ENCODE measurements around the gene CRTC3. TPM values are rescaled to one million over a fixed set of nuclear protein-coding genes. Genes with fewer than 3 reads are reported as not detected.

CRTC3 gene
- total and polyA plus RNA-seq, 2 of the 13 experiments (the other 11 are each of a cell fraction or from before 2014, with no cell fraction given) = 8.4 to 11.8 TPM

DNA sequence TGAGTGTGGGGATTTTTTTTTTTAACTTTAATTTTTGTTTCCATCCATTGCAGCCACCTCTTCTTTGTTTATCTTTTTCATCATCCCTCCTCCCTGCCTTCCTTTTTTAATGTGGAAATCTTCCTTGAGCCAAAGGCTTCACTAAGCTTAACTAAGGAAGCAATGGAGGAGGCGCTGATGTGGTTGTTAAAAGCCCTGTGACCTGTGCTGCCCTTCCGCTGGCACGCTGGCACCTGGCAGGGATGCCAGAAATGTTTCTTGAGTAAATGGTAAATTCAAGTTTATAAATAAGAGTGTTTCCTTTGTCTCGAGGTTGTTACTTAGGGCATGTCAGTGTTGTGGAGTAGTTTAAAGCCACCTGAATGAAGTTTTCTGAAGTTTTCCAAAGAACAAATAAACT lies 69.4 kb downstream of the CRTC3 start (continued):
- no peak for TF ChIP-seq ZNF670 (CRISPR knock-in tag; IDR thresholded peaks at IDR 0.05; ENCODE audit: borderline replicate concordance)
- no peak for TF ChIP-seq ZNF703 (CRISPR knock-in tag; IDR thresholded peaks at IDR 0.05; ENCODE audit: borderline replicate concordance)
- no peak for TF ChIP-seq HMGA1 (CRISPR knock-in tag; conservative IDR thresholded peaks at IDR 0.05)

GRCh38 chr15:90599644-90600043 lies 69.9 kb downstream of the CRTC3 start:
- no peak overlapping the region for H2AFZ ChIP-seq (ENCODE audit: low read length)
- no peak for TF ChIP-seq XRCC5 (optimal IDR thresholded peaks at IDR 0.05; ENCODE audit: low read length)
- no peak for TF ChIP-seq ZNF484 (CRISPR knock-in tag; IDR thresholded peaks at IDR 0.05; ENCODE audit: borderline replicate concordance, low read depth)
- TF ChIP-seq PHF20 (CRISPR knock-in tag; IDR thresholded peaks at IDR 0.05) = no peak
- TF ChIP-seq, protein P1, sequence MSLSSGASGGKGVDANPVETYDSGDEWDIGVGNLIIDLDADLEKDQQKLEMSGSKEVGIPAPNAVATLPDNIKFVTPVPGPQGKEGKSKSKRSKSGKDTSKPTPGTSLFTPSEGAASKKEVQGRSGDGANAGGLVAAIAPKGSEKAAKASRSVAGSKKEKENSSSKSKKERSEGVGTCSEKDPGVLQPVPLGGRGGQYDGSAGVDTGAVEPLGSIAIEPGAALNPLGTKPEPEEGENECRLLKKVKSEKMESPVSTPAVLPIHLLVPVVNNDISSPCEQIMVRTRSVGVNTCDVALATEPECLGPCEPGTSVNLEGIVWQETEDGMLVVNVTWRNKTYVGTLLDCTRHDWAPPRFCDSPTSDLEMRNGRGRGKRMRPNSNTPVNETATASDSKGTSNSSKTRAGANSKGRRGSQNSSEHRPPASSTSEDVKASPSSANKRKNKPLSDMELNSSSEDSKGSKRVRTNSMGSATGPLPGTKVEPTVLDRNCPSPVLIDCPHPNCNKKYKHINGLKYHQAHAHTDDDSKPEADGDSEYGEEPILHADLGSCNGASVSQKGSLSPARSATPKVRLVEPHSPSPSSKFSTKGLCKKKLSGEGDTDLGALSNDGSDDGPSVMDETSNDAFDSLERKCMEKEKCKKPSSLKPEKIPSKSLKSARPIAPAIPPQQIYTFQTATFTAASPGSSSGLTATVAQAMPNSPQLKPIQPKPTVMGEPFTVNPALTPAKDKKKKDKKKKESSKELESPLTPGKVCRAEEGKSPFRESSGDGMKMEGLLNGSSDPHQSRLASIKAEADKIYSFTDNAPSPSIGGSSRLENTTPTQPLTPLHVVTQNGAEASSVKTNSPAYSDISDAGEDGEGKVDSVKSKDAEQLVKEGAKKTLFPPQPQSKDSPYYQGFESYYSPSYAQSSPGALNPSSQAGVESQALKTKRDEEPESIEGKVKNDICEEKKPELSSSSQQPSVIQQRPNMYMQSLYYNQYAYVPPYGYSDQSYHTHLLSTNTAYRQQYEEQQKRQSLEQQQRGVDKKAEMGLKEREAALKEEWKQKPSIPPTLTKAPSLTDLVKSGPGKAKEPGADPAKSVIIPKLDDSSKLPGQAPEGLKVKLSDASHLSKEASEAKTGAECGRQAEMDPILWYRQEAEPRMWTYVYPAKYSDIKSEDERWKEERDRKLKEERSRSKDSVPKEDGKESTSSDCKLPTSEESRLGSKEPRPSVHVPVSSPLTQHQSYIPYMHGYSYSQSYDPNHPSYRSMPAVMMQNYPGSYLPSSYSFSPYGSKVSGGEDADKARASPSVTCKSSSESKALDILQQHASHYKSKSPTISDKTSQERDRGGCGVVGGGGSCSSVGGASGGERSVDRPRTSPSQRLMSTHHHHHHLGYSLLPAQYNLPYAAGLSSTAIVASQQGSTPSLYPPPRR (CRISPR knock-in tag; IDR thresholded peaks at IDR 0.05; ENCODE audit: borderline replicate concordance) = no peak
- TF ChIP-seq ZNF660 (CRISPR knock-in tag; IDR thresholded peaks at IDR 0.05; ENCODE audit: borderline replicate concordance, low read depth) = no peak
- H3K27ac ChIP-seq (ENCODE audit: extremely low read length, insufficient read depth, low read length) = no peak overlapping the region
- H3K9me3 ChIP-seq (ENCODE audit: low read length) = no peaks in the 10 kb centered on the region
- 91% methylated on average over 6 of the region's 6 CpGs for WGBS (ENCODE audit: low lambda C conversion rate)
- no peak overlapping the region for H3K4me3 ChIP-seq (replicated peaks in 1 of 3; ENCODE audit: insufficient read depth in 1 of 3, low read depth in 2 of 3, low read length in 3 of 3)
- ATAC-seq = no peak
- intact Hi-C loops (cut with micrococcal nuclease; ENCODE audit: unreplicated experiment) = loop anchor here (5.0 kb wide), 2 partner anchors 52 to 277 kb away; no protein-coding TSS in a partner anchor
- ChIA-PET POLR2A (no interaction called here), CTCF (ENCODE audit: low intra/inter-chr PET ratio, low total read pairs) (no interaction called here)
- no TSS peak for BruUV-seq (replicated peaks)
- no peaks in the 10 kb centered on the region; a peak in 1 of 5 replicates for H3K36me3 ChIP-seq (replicated peaks in 1 of 2; ENCODE audit: control insufficient read depth in 1 of 2, insufficient read depth in 2 of 2, low read length in 2 of 2)
- no peak for DNase-seq (ENCODE audit: low spot score)
- no peak for FAIRE-seq
- peaks cover 14% of the 10 kb centered on the region for H3K4me1 ChIP-seq (ENCODE audit: insufficient read depth, low read length)
- H3K9ac ChIP-seq (ENCODE audit: insufficient read depth, low read depth, low read length) = no peak overlapping the region
- no peaks in the 10 kb centered on the region for H3K79me2 ChIP-seq (ENCODE audit: insufficient read depth, low read length)
- in situ Hi-C loops (cut with HindIII; ENCODE audit: extremely low pct_ligation_motif_present, low pct_unique_long_range_greater_than_20kb) = loop anchor here (10.0 kb wide), 1 partner anchor 295 kb away; no protein-coding TSS in a partner anchor
- H4K20me1 ChIP-seq (ENCODE audit: insufficient read depth, low read length) = no peaks in the 10 kb centered on the region
- no peak overlapping the region for H3K4me2 ChIP-seq (ENCODE audit: low read depth, low read length)
- H3K27me3 ChIP-seq (ENCODE audit: control insufficient read depth in 1 of 2, insufficient read depth in 2 of 2, low read length in 2 of 2) = no peaks in the 10 kb centered on the region
